Esophagus muscularis mucosa (tissue), 4 donors: Measurements from ENCODE around the gene MS4A10.

ENCODE experiments used
- CTCF ChIP-seq, 3 experiments: fragments of 200-600 bp in 2 of 3; fragments of 450-650 bp in 1 of 3; sonication (generic) in 2 of 3; IDR thresholded peaks; one replicate each; pipeline ENCODE4 v1.5.1; 2017 to 2019; ENCODE audit warnings: antibody characterized with exemption in 3 of 3, mild to moderate bottlenecking in 2 of 3, moderate library complexity in 1 of 3
- EP300 ChIP-seq: sonication (generic); formaldehyde crosslinking; IDR thresholded peaks from one replicate; pipeline ENCODE4 v1.6.1; 2017; ENCODE audit warnings: antibody characterized with exemption
- POLR2A ChIP-seq: fragments of 450-650 bp; IDR thresholded peaks from one replicate; pipeline ENCODE4 v1.6.1; 2017; ENCODE audit warnings: antibody characterized with exemption, moderate library complexity, mild to moderate bottlenecking, low read depth
- POLR2AphosphoS5 ChIP-seq, 2 donors: sonication (generic); formaldehyde crosslinking; IDR thresholded peaks; one replicate each; pipeline ENCODE4 v1.6.1; 2017; ENCODE audit warnings: antibody characterized with exemption in 2 of 2

- TF ChIP-seq CTCF (IDR thresholded peaks at IDR 0.05) (no peak), POLR2A (no peak), POLR2AphosphoS5 (IDR thresholded peaks at IDR 0.05) (peak in 1 of 2 donors; percentile 32), EP300 (no peak)
Observed at GRCh38 chr11:60810569-60810968, 25.4 kb downstream of the MS4A10 start.
